Suppressor macrophage treated with lipopolysaccharide for 4 hours (primary cell): ENCODE data around the gene LRRN2.

ENCODE experiments used
- DNase-seq: peaks from one replicate; pipeline ENCODE4 v3.0.0-alpha.2; 2020

Gene LRRN2

DNA sequence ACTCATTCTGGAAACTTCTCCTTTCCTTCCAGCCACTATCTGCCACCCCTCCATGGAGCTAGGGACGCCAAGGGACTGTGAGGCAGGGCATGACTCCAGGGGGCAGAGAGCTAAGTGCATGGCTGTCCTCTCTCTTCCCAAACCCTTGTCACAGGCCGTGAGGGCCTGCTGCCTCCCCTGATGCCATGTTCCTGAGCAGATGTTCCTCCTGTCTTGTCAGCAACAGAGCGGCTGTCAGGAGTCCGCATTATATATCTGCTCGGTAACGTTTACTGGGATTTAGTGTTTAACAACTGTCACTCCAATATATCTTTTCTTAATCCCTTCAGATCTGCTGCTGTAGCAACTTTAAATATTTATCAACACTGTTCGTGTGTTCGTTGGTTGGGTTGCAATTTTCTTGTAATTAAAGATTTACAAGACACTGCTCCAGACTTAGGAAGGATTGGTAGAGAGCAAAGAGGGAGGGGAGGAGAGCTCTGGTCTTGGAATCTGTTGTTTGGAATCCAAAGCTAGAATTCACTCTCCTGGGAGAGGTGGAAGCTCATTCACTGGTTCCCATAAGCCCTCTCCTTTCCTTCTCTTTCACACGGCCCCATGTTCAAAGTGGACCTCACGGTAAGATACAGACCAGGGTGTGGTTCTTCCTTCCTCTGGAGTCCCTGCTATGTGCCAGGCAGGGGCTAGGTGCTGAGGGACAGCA lies 93.1 kb downstream of the LRRN2 start:
- no peak for DNase-seq

DNA sequence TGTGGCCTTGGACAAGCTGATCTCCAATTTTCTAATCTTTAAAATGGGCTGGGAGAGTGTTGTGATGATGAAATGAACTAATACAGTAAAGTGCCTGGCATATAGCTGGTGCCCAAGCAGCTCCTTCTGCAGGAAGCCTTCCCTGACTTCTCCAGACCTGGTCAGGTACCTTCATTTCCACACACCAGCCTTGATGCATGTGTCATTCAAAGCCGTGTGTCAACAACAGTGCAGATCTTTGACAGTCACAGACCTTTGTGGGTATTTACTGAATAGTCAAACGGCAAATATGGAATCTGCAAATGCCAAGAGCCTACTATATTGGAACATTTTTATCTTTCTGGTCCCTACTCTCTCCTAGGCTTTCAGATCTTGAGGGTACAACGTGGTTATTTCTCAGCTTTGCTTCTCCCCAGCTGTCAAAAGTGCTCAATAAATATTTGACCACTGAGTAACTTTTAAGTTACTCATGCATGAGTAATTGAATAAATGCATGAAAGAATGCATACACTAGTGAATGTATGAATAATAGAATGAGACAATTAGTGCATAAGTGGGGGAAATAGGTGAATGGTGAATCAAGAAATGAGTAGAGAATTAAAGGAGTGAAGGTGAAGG lies 94.0 kb downstream of the LRRN2 start:
- no peak for DNase-seq

DNA sequence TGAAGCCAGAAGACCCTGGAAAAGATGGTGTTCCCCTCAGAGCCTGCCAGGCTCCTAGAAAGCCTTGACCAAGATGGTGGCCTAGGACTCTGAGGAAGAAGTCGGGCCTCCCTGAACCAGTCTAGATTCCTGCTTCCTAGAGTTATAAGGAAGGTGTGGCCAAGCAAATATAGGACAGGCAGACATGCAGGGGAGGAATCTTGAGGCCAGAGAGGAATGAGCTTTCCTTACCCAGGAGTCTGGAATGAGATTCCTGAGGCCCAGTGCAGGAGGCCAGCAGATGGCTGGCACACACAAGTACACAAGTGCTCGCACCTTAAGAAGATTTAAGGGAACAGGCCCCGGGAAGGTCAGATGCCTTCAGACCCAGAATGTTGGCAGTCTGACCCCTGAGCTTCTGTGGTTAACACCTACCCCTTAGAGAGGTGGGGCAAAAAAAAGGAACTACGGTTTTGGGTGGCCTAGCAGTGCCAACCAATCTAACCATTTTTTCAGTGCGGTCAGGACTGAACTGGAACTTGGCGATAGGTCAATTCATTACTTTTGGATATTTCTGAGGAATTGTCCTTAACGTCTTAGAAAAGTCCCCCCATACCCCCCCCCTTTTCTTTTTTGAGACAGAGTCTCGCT lies 96.0 kb downstream of the LRRN2 start:
- DNase-seq, result no peak

DNA sequence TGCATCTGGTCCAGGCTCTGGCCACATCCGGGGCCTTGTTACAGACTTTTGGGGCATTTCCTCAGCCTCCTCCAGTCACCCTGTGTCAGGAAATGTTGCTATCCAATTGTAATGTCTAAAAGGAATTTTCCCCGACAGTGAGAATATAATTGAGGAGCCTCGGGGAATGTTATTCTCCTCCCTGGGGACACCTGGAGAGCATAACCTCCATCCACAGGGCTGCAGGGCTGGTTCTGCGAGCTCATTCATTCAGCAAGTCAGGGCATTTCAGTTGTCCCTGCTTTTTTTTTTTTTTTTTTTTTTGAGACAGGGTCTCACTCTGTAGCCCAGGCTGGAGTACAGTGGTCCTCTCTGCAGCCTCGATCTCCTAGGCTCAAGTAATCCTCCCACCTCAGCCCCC lies 96.7 kb downstream of the LRRN2 start:
- no peak for DNase-seq

DNA sequence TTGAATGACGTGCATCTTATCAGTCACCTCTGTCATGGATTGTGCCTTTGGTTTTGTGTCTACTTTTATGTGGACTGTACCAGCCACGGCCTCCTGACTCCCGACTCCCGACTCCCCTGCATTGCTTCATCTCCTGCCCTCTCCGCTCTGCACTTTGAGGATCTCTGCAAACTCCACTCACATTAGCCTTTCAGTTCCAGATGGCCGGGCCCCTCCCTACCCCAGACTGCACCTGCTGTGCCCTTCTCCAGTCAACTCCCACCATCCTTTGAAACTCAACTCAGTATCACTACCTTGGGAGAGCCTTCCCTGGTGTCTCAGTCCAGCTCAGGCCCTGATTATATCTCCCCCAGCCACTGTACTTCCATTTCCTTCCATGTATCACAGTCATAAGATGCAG lies 97.9 kb downstream of the LRRN2 start:
- no peak for DNase-seq

DNA sequence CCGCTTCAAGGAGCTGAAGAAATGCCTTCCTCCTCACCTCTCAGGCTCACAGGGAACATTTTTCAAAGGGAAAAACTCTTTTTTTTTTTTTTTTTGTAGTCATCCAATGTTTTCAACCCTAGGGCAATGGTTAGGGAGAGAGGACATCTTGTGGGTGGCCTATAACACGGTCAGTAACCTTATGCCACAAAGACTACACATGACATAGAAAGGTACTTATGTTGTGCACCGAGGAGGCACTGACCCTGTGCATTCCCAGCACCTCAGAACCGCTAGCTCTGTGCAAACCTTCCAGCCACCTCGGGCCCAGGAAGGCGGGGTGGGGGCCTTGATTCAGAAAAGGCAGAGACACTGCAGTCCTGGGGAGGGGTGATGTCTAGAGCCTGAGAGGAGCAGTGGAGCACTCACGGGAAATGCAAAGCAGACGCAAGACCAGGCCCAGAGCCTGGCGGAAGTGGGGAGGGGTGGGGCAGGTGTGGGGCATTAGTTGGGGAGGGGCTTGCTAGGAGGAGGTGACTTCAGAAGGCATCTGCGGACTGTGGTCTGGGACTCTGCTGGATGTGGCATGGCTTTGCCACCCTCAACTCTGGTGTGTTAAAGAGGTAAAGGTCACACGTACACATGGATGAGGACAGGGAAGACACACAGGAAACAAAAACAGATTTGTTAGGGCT lies 100.7 kb downstream of the LRRN2 start:
- DNase-seq, result no peak

DNA sequence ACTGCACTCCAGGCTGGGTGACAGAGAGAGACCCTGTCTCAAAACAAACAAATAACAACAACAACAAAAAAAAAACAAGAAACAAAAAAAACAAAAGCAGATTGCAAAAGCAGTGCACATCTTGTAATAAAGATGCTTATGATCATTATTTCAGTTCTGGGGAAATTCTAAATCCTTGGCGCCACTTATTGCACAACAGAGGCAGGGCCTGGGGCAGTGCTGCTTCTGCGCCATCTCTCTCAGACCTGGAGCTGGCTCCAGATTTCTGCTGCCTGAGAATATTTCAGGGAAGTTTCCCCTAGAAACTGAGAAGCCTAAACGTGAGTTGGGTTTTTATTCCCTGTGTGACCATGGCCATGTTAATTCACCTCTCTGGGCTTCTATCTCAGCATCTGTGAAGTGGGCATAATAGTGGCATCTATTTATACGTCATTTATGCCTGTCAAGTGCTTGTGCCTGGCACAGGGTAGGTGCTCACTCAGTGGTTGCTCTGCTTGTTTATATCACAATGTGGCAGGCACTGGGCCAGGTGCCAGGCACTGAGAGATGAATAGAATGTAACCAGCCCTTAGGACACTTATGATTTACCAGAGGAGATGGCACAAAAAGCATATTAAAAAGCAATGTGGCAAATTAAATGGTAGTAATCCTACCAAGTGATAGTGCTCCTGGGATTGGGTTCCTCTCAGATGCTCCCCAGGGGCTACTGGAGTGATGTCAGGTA lies 101.5 kb downstream of the LRRN2 start:
- DNase-seq, result no peak

DNA sequence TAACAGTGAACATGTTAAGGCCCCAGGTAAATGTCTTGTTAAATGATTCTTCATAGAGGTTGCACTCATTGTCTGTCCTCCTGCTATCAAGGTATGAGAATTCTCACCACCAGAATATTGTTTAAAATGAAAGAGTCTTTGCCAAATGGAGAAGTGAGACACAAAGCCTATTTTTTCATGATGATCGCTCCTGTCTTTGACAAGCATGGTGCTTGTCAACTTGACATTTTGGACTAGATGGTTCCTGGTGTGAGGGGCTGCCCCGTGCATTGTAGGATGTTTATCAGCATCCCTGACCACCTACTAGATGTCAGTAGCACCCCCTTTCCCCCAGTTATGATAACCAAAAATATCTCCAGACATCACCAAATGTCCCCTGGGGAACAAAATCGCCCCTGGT lies 103.8 kb downstream of the LRRN2 start:
- DNase-seq, result no peak

DNA sequence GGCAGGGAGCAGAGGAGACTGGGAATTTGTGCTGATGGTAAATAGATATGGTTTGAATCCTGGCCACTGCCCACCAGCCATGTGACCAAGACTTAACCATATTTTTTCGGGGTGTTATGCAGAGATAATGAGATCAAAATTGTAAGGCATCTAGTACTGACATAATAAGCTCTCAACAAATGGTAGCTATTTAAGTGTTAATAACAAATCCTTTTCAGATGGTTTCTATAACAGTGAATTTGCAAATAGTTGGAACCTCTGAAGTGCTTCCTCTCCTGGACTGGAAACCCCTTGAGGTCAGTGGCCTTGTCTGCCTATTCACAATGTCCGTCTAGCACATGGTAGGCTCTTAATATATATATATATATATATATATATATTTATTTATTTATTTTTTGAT lies 104.7 kb downstream of the LRRN2 start:
- no peak for DNase-seq

DNA sequence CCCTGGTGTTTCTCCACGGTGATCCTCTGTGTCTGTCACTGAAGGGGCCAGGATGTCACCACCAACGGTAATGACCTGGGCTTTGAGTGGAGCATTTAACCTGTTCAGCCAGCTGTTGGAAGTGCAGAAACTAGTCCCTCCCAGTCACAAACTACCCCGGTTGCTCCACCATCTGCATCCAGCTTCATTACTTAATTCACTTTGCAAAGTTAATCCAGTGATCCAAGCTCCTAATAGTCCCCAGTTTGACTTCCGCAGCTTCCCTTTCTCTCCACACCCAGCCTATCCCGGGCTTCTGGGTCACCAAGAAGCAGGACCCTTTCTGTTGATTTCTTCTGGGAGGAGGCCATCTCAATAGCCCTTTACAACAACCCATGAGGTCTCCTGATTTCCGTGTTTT lies 105.9 kb downstream of the LRRN2 start:
- no peak for DNase-seq

DNA sequence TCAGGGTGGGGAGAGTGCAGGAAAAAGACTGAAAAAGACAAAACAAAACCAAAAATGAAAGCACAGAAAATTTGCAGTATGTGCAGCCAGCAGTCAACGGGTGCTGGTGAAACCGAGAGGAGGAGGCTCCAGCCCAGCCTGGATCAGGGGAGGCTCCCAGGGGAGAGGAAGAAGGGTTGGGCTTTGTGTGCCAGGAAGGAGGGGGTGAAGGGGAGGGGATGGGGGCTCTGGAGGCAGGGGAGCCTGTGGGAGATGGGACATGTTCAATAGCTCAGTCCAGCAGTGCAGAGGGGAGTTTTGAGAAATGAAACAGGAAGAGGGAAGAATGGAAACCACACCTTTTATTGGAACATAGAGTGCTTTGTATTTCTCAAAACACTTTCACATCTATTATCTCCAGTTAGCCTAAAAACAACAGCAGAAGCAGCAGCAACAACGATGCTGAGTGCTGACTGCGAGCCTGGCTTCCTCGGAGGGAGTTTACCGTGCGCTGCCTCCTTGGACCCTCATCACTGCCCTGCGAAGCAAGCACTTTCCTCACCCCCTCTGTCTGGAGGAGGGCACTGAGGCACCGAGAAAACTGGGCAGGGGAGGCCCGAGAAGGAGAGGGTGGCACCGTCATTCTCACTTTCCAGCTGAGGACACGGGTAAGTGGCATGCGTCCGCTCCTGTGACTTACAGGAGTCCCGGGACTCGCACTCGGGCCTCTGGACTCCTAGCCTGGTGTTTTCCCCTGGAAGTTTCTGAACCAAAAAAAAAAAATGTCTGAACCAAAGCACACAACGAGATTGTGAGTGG lies 106.5 kb downstream of the LRRN2 start:
- DNase-seq, result peak; percentile 76

DNA sequence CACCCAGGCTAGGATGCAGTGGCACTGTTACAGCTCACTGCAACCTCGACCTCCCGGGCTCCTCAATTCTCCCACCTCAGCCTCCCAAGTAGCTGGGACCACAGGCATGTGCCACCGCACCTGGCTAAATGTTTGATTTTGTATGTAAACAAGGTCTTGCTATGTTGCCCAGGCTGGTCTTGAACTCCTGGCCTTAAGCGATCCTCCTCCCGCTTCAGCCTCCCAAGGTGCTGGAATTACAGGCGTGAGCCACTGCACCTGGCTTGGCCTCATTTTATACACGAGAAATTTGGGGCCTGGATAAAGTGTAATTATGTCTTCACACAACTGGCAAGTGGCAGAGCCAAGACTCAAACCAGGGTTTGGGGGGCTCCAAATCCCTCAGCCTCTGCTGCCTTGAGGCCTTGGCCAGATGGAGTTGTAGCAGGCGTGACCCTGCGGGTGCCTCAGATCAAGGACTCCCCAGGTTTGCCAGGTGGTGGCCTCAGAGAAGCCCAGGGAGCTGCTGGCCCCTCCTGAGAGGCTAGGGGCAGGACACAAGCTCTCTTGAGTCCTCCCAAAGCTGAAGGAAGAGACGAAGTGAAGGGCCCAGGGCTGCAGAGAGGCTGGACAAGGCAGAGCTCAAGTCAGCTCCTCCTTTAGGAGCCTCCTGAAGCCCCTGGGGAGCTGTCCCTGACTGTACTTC lies 107.6 kb downstream of the LRRN2 start:
- no peak for DNase-seq

DNA sequence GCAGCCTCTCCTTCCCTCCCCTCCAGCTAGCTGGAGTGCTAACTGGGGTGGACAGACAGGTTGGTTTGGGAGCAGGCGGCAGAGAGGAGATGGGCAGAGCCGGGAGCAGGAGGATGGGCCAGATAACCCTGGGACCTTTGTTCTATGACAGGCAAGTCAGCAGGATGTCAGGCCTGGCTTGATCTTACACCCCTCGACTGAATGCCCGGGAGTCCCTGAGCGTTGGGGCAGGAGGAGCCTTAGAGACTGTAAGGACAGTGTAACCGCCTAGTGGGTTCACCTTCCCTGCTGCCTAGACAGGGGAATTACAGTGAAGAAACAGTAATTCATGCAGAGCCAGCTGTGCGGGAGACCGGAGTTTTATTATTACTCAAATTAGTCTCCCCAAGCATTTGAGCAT lies 109.1 kb downstream of the LRRN2 start:
- no peak for DNase-seq

DNA sequence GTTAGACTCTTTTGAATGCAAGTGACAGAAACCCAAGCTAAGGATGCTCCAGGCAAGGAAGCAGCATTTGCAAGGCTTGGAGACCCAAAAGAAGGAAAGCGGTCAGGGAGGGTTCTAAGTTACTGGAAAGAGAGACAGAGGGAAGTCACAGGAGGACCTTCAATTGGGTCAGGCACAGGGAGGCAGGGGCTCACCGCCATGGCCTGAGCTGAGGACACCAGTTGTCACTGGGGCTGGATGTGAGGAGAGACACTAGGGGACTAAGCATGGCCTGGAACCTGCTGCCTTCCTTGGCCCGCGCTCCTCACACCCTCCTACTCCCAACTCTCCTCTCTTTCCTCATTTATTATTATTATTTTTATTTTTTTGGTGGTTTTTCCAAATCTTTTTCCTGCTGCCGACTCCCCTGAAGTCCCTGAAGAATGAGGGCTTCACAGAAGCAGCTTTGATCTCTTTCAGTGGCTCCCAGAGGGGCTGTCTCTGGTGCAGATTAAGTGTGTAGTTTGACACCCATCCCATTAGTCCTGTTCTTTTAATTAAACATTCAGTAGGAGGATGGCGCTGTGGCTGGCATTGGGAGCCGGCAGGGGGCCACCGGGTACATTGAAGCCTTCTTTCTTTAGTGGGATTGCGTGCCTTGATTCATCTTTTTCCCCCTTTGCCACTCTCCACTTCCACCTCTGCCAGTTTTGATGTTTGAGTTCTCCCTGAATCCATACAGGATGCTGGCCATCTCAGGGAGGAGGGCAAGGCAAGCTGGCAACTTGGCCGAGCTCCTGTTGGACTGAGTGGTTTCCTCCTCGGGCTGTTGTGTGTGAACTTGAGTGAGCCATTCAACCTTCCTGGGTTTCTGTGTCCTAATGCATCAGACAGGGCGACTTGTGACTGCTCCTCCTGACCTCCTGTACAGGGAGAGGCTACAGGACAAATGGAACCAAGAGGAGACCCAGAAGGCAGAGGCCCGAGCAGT lies 110.0 kb downstream of the LRRN2 start:
- no peak for DNase-seq

DNA sequence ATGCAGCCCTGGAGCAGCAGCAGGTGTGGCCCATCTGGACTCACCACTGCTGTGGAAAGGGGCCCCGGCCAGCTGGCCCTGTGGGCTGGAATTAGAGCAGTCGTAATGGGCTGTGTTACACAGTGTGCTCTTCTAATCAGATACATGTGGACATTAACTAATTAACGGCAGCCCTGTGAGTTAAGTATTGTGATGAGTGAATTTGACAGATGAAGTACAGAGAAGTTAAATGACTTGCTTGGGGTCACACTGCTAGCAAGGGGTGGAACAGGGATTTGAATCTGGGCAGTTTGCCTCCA lies 110.7 kb downstream of the LRRN2 start:
- no peak for DNase-seq

DNA sequence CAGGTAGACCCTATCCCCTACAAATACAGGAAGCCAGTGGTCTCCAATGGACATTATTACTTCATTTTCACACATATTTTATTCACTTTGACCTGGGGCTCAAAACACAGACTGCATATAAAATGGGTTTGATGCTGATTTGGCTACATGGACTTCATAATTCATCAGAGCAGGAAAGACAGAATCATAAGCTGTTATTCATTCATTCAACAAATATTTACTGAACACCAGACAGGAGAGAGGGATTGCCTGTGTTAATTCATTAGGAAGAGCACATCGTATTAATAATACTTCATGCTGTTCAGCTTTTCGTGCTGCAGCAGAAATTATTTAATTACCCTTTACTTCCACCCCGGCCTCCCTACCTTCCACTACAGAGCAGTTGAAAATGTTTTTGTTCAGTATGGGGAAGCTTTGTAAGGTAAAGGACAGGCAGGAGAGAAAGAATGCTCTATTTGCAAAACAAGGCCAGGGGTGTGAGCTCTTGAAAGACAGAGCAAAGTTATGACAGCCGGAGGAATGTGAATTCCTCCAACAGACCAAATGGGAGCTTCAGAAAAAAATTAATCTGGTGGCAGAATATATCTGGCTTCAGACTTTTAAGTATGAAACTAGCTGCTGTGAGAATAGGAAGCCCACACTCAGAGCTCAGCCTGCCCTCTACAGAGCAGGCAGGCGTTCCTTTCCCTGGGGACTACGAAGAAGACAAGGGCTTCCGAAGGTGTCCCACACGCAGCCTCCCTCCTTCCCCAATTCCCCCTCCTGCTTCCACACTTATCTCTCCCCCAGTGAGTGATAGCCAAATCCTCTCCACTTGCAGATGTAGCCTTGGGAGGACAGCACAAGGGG lies 111.3 kb downstream of the LRRN2 start:
- DNase-seq, result no peak

DNA sequence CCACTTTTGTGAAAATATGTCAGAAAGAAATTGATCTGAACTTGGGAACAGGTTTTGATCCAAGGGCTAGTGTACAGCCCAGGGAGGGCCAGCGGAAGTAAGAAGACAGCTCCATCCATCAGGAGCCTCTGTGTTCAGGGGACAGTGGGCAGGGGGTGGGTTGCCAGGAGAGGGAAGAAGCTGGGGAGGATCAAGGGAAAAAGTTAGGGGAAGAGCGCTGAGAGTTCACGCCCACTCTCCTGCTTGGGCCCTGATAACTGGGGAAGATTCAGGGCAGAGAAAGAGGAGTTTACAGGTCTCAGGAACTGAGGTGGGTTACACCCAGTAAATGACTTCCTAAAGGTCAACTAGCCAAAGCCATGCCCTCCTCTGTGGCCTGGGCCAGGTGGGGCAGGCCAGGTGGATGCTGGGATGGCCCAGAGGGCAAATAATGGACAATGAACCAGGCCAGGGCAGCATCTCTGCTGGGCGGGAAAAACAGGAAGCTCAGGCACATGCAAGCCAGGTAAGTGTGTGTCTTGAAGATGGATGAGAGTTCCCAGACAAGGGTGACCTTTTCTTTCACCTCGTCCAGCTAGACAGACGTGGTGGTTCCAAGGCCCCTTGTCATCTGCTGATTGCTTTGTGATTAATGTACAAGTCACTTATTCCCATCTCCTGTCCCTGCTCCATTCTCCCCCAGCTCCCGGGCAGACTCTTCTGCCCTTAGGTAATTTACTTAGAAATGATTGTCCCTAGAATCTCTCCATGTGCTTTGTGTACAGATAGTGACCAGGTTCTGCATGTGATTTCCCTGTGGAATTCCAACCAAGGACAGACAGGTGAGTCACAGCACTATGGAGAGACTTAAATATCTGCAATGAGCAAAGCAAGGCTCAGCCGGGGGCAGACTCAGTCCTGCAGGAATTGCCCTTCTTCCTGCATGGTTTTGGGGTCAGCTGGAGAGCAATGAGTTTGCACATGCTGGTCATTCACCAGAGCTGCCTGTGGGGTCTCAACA lies 112.3 kb downstream of the LRRN2 start:
- no peak for DNase-seq

DNA sequence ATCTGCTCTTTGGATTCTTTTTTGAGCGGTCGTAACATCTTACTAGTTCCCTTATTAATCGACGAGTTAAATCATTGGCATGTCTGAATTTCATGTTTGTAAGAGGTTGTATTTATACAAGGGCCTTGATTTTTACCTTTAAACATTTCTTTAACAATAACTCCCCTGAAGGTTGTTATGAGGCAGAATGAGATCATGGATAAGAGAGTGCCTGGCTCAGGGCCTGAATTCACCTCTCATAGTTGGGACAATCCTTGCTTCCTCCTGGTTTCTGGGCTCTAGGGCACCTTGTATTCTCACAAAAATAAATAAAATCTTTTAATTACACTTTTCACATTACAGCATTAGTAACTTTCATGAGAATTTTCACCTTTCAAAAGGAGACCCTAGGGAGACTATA lies 113.9 kb downstream of the LRRN2 start:
- DNase-seq, result no peak

DNA sequence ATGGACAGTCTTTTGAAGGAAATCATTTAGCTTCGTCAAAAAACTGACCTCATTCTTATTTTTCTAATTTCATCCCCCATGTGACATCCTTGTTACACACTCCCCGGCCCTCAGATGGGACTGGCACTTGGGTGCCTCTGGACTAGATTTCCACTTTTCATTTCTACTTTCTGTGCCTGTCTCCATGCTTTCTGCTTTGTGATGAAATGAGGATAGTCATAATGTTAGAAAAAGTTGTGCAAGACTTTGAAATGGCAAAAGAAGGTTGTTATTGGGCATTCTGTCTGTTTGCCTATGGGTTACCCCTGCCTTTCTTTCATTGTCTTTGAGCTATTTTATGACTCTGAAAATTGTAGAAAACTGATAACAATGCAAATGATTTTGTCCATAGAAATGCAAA lies 114.4 kb downstream of the LRRN2 start:
- DNase-seq, result peak; percentile 57
